T-helper 2 cell treated with Interferon-gamma antibody and Interleukin-4, amounts not matched to agents 100 ng/mL and 5 ng/mL, for 36 hours (primary cell): ENCODE data around the gene CNTF. TPM values are rescaled to one million over a fixed set of nuclear protein-coding genes. Genes with fewer than 3 reads are reported as not detected.

Source experiments
- intact Hi-C: fragments of 100-400 bp; cut with micrococcal nuclease; formaldehyde crosslinking; loops from one replicate; pipeline ENCODE4 v1.15.1; 2023
- total RNA-seq: library from RNA; stranded (reverse); gene quantifications from 2 replicates; pipeline ENCODE4 v1.2.3, GENCODE V29; 2022

CNTF gene
- total RNA-seq, 1 donor from 2014 or later: 3.6 TPM

DNA sequence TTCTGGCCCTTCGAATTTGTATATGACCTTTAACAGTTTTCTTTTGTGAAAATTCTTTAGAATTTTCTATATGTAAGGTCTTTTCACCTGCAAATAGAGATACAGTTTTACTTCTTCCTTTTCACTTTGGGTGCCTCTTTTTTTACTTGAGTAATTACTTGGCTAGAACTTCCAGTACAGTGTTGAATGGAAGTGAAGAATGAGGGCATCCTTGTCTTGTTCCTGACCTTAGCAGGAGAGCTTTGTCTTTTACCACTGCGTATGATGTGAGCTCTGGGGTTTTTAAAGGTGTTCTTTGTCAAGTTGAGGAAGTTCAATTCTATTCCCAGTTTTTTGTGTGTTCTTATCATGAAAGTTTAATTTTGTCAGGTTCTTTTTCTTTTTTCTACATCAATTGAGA, 22.0 kb upstream of the CNTF start:
- intact Hi-C loops: no loop called here

DNA sequence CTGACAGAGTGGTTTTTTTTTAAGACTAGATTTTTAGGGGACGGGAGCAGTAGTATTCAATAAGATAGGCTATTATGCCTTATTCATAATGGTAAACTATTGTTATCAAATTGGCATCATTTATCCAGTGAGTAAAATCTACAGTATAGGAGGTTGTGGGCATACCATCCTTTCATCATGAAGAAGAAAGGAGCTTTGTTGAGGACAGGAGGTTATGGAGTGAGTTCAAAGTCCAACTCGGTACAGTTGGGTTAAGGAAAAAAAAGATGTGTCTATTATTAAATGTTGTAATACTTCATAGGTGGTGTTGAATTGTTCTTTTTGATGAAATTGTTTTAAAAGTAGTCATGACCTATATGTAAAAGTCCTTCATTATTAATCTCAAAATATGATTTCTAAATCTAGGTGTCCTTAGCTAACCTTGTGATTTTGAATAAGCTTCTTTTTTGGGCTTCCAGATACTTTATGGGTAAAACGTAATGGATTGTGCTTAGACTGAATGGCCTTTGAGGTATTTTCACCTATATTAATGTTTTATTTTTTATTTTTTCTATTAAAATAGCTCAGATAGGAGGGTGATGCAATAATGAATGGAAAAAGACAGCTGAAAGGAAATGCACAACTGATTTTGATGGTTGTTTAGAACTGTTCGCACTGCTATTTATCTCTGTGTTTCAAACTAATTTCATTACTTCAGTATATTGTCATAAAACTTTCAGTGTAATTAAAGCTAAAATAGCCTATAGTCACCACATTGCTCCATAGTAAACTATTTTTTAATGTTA, 15.3 kb upstream of the CNTF start:
- intact Hi-C loops: no loop called here

DNA sequence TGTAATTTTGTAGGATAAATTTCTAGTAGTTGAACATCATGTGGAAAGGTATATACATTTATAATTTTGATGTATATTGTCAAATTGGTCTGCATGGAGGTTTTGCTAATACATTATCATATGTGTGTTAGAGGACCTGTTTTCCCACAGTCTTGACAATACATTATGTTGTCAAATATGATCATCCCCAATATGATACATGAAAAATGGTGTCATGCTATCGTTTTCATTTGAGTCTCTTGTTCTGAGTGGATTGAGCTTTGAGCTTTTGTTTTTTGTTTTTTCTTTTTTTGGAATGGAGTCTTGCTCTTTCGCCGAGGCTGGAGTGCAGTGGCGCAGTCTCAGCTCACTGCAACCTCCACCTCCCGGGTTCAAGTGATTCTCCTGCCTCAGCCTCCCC, 14.1 kb upstream of the CNTF start:
- intact Hi-C loops: no loop called here

DNA sequence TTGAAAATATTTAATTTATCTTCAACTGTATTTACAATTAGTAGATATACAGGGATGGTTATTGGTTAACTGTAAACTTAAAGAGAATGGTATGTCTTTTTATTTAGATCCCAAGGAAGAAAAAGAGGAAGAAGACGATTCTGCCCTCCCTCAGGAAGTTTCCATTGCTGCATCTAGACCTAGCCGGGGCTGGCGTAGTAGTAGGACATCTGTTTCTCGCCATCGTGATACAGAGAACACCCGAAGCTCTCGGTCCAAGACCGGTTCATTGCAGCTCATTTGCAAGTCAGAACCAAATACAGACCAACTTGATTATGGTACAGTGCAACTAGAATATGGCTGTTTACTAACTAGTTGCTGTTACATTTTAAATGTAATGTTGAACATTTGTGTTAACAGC, 12.7 kb upstream of the CNTF start:
- intact Hi-C loops: no loop called here

DNA sequence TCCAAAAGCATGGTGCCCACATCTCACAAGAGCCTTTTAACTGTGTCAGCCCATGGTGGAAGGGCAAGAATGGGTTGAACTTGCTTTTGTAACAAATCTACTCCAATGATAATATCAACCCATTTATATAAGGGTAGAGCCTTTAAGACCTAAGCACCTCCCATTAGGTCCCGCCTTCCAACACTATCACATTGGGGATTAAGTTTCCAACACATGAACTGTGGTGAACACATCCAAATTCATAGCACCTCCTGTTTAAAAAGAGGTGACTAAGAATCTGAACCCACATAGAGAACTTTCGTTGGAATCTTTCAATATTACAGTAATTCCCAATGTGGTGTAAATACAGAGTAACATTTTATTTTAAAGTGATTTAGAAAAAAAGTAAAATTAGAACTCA, 9.2 kb upstream of the CNTF start:
- intact Hi-C loops: no loop called here

DNA sequence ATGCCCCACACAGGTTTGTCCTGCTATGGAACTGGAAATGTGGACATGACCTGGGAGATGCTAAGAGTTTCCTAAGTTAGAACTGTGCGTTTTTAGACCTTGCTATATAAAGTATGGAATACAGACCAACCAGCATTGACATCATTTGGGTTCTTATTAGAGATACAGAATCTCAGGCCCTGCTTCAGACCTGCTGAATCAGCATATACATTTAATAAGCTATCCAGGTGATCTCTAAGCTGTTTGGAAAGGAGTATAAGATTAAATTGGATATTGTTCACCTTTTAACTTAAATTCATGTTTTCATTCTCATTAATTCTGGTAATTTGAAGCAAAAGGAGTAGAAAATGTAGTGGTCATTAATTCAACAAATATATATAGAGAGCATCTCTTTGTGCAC, 6.9 kb upstream of the CNTF start:
- intact Hi-C loops: loop anchor here (5.0 kb wide), 1 partner anchor 38 kb away; the partner anchor contains the start of genes LPXN and ZFP91

DNA sequence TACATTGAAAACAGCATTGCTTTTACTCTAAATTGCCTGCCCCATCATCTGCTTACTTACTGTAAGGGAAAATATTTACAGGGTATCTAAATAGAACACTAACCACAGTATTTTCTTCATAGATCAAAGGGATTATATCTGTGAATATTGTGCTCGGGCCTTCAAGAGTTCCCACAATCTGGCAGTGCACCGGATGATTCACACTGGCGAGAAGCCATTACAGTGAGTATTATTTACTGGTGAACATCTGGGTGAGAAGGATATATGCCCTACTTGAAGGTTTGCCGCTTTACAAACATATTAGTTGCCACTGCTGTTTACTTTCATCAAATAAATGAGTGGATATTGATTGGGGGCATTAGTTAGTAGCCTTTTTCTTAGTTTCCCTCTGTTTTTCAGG, 5.9 kb upstream of the CNTF start:
- intact Hi-C loops: loop anchor here (5.0 kb wide), 1 partner anchor 39 kb away; the partner anchor contains the start of genes LPXN and ZFP91

DNA sequence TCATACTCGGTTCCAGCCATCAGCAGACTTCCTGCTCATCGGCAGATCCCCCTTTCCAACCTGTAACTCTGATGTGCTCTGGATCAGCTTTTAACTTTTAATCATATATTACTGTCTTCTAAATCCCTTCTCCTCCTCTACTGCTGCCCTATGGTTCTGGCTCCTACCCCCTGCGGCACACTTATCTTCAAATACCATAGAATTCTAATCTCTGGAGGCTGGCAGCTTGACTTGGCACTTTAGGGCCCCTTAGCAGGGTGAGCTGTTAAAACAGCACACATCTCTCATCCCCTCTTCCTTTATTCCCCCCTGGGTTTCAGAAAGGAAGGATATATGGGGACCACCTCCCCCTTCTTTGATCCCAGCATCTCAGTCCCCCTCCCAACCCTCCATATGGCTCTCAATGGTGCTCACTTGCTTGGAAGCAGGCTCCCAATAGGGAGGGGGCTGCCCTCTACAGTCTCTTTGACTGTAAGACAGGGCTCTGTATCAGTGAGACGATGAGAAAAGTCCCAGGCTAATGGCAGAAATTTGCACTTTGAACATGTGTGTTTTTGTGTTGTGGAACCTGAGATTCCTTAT, 4.4 kb upstream of the CNTF start:
- intact Hi-C loops: loop anchor here (5.0 kb wide), 1 partner anchor 41 kb away; the partner anchor contains the start of genes LPXN and ZFP91

DNA sequence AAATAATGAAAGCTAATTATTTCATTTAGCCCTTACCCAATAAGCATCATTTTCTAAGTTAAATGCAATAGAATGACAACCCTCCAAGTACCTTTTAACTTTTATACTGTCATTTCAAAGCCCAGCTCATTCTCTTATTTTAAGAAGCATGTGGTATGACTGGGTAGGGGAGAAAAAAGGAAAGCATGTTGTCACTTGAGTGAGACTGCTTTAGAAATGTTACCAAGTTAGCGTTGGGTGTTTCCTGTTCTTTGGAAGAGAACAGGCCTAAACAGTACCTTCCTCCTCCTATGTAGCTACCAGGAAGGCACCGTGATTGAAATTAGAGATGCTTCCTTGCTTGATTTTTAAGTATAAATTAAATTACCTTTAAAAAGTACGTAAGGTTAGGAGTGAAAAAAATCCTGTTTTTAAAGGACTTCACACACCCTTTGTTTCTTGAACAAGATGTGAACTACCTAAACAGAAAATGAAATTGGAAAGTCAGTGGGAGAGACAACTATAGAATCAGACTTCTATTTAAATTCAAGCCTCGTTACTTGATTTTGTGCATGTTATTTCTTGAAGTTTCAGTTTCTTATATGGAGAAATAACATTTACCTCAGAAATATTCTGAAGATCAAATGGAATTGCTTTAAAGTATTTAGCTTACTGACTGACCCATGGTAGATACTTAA, 741 bp upstream of the CNTF start:
- intact Hi-C loops: no loop called here

- intact Hi-C loops: no loop called here
These were observed 2.6 kb downstream of the CNTF start for GRCh38 chr11:58625086-58625485.

GRCh38 chr11:58625826-58626460, 3.5 kb downstream of the CNTF start:
- intact Hi-C loops: no loop called here

DNA sequence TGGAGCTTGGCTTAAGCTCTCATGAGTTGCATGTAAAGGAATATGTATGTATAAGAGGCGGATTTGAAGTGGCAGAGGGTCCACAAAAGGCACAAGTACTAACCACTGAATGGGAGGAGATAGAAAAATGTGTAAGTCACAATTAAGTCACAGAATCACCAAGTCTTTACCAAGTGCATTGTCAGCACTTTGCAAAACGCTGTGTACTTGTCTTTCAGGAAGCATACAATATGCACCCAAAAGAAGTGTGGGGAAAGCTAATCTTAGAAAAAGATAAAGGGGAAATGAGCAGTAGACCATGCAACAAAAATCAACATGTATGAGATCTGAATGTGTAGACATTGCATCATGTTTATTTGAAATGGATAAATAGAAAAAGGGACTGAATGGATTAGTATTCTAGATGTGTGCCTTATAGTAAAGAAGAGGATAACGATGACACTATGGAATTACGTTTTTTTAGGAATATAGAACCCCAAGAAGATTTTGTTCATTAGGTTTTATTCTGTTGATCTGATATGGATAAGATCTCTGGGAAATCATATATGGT, 4.5 kb downstream of the CNTF start:
- intact Hi-C loops: no loop called here

DNA sequence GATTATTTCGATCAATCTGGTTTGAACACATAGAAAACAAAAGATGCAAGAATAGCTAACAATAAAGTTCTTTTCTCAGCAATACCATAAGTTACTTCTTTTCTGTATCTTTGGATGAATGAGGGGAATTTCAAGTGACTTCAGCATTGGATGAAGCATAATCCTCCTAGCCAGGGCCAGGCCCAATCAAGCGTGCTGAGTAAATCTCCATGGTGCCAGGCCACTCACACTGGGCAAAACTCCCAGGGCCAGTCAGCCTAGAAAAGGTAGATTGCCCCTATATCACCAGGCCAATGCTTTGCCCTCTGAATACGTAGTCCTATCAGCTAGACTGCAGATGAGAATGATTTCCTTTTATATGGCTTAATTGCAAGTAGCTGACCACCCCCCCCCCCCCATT, 6.0 kb downstream of the CNTF start:
- intact Hi-C loops: no loop called here

DNA sequence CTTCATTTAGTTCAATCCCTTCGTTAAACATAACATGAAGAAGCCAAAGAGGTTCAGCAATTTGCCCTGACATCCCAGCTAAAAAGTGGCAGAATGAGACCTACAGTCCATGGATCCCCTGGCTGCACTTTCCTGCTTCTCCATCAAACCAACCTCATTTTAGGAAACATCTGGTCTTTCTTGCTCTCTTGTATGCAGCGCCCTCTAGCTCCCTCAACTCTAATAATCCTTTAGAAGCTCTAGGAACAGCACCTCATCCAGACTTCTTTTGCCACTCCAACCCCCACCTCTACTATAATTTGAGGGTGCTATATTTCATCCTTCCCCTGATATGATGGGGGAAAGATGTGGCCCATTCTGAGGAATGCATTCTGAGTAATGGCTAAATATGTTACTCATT, 7.4 kb downstream of the CNTF start:
- intact Hi-C loops: loop anchor here (2.0 kb wide), 1 partner anchor 61 kb away; no protein-coding TSS in a partner anchor

- intact Hi-C loops: loop anchor here (2.0 kb wide), 1 partner anchor 63 kb away; no protein-coding TSS in a partner anchor
These were observed 8.9 kb downstream of the CNTF start for GRCh38 chr11:58631378-58631777.

DNA sequence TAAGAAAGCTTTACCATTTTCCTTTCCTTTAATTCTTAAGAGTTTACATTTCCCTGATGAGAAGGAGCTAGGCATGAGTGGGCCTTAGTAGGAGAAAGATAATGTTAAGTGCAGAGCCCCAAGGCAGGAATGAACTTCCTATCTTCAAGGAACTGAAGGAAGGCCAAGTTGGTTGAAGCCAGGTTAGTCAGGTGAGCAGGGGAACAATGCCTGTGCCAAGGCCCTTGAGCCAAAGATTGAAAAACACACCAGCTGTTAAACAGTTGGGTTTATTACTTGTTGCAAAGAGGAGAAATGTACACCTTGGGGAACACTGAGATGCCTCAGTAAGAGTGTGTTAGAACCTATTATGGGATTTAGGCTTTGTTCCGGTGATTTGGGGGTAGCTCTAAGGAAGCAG, 10.0 kb downstream of the CNTF start:
- intact Hi-C loops: no loop called here

GRCh38 chr11:58636587-58636986, 14.1 kb downstream of the CNTF start:
- intact Hi-C loops: no loop called here

DNA sequence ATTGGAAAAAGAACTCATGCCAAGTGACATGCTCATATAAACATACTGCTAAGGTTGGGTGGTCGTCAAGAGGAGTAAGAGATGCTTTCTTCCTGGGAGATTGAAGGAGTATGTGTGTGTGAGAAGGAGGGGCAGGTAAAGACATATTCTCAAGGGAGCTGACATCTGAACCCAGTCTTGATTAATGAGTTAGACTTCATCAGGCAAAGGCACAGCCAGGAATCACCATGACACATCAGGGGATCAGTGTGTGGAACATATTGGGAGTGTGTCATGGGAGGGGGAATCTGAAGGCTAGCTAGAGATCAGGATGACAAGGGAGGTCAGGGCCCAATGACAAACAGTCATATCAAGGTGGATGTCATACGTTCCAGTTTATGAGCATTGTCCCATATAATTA, 14.9 kb downstream of the CNTF start:
- intact Hi-C loops: no loop called here

DNA sequence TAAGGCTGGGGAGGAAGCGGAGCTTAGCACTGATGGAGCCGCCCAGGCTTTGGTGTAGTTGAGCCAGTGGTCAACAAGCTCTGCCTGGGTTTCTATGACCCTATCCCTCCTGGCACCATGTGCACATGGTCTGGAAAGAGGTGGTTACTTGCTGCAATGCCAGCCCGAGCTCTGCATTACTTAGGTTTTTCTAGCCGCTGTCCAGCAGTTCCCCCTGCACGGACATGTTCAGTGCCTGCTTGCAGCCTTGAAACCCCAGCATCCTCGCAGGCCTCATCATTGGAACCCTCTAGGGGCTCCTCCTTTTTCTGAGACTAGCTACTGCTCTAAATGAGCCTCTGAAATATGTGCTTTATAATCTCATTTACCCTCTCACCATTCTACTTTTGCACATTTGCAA, 16.6 kb downstream of the CNTF start:
- intact Hi-C loops: no loop called here

- intact Hi-C loops: no loop called here
These were observed 17.2 kb downstream of the CNTF start for GRCh38 chr11:58639669-58640068.

- intact Hi-C loops: no loop called here
These were observed 18.0 kb downstream of the CNTF start for GRCh38 chr11:58640386-58641023.
